Smooth muscle cell (in vitro differentiated cells): ENCODE measurements around the gene CEACAM6. TPM values are rescaled to one million over a fixed set of nuclear protein-coding genes. Genes with fewer than 3 reads are reported as not detected.

ENCODE experiments used
- DNase-seq: peaks from one replicate; lab custom pipeline; 2025; ENCODE audit not compliant: unreplicated experiment; lab: John Stamatoyannopoulos, UW
- H2AFZ ChIP-seq: fragments of 200-600 bp; sonication (generic); 2 replicates; pipeline ENCODE4 v1.6.0; 2016; ENCODE audit warnings: antibody characterized with exemption, low read depth, mild to moderate bottlenecking
- H3F3A ChIP-seq: fragments of 200-600 bp; sonication (generic); 2 replicates; pipeline ENCODE4 v1.6.0; 2017; ENCODE audit warnings: antibody characterized with exemption, low read depth
- H3K27ac ChIP-seq: fragments of 200-600 bp; sonication (generic); 2 replicates; pipeline ENCODE4 v1.5.1; 2016; ENCODE audit warnings: low read depth, mild to moderate bottlenecking
- H3K27me3 ChIP-seq: fragments of 200-600 bp; sonication (generic); 2 replicates; pipeline ENCODE4 v1.6.1; 2016; ENCODE audit warnings: low read depth, mild to moderate bottlenecking
- H3K36me3 ChIP-seq: fragments of 200-600 bp; sonication (generic); 2 replicates; pipeline ENCODE4 v1.5.1; 2016; ENCODE audit warnings: low read depth
- H3K4me1 ChIP-seq: fragments of 200-600 bp; sonication (generic); 2 replicates; pipeline ENCODE4 v1.5.1; 2016; ENCODE audit warnings: low read depth
- H3K4me2 ChIP-seq: fragments of 200-600 bp; sonication (generic); 2 replicates; pipeline ENCODE4 v1.6.0; 2016; ENCODE audit warnings: mild to moderate bottlenecking
- H3K4me3 ChIP-seq: fragments of 200-600 bp; sonication (generic); 2 replicates; pipeline ENCODE4 v1.5.1; 2016; ENCODE audit warnings: mild to moderate bottlenecking
- H3K79me2 ChIP-seq: fragments of 200-600 bp; sonication (generic); 2 replicates; pipeline ENCODE4 v1.6.0; 2016; ENCODE audit warnings: low read depth, mild to moderate bottlenecking
- H3K9ac ChIP-seq: fragments of 200-600 bp; sonication (generic); 2 replicates; pipeline ENCODE4 v1.6.0; 2016; ENCODE audit warnings: low read depth
- H3K9me3 ChIP-seq: fragments of 200-600 bp; sonication (generic); replicated peaks from 2 replicates; pipeline ENCODE4 v1.5.1; 2016; ENCODE audit warnings: low read depth
- H4K20me1 ChIP-seq: fragments of 200-600 bp; sonication (generic); 2 replicates; pipeline ENCODE4 v1.6.0; 2016; ENCODE audit warnings: low read depth
- WGBS: methylation state at CpG from one replicate; pipeline ENCODE4 v1.1.7; 2016; ENCODE audit warnings: low lambda C conversion rate; 5-methylcytosine and 5-hydroxymethylcytosine counted together
- polyA plus RNA-seq: library from polyadenylated mRNA; unstranded; fragments of >200 nt; fragmentation: Nextera tagmentation; extraction: Ambion mirVana; gene quantifications from 2 replicates; pipeline ENCODE4 v1.2.1, GENCODE V29; 2016
- total RNA-seq: library from RNA; depleted of rRNA; stranded (reverse); fragments of >200 nt; gene quantifications from 2 replicates; pipeline ENCODE4 v1.2.3, GENCODE V29; 2014
- TF ChIP-seq, protein P1 (sequence below): fragments of 200-600 bp; sonication (generic); IDR thresholded peaks from 2 replicates; pipeline ENCODE4 v1.5.1; 2017; ENCODE audit warnings: borderline replicate concordance, mild to moderate bottlenecking, antibody characterized with exemption; ENCODE audit not compliant: insufficient read depth, poor library complexity, severe bottlenecking

CEACAM6 gene
- total and polyA plus RNA-seq, 2 experiments from 2014 or later: not detected

DNA sequence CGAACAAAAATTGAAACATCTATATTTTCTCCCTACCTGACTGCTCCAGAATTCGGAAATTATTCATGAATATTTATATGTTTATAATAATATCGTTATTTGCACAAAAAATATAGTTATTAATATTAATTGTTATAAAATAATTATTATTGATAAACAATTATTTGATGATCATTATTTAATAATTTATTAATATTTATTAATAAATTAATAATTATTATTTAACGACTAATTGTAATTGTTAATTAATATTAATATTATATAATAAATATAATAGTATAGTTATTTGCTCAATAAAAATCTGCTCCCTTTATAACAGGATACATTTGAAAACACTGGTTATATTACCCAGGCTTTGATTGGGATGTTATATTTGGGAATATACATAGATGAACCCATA is 14.3 kb downstream of the CEACAM6 start:
- H3K27me3 ChIP-seq: no peaks in the 10 kb centered on the region
- H3K4me1 ChIP-seq: no peaks in the 10 kb centered on the region
- no peak overlapping the region for H2AFZ ChIP-seq
- no peak overlapping the region for H3K4me3 ChIP-seq
- no peak overlapping the region for H3K4me2 ChIP-seq
- no peaks in the 10 kb centered on the region for H3K79me2 ChIP-seq
- no peaks in the 10 kb centered on the region for H4K20me1 ChIP-seq
- no peaks in the 10 kb centered on the region for H3K36me3 ChIP-seq
- H3K9me3 ChIP-seq: no peaks in the 10 kb centered on the region
- DNase-seq: no peak
- no peak overlapping the region for H3K27ac ChIP-seq
- no peaks in the 10 kb centered on the region for H3F3A ChIP-seq
- no peak overlapping the region for H3K9ac ChIP-seq
- TF ChIP-seq, protein P1, sequence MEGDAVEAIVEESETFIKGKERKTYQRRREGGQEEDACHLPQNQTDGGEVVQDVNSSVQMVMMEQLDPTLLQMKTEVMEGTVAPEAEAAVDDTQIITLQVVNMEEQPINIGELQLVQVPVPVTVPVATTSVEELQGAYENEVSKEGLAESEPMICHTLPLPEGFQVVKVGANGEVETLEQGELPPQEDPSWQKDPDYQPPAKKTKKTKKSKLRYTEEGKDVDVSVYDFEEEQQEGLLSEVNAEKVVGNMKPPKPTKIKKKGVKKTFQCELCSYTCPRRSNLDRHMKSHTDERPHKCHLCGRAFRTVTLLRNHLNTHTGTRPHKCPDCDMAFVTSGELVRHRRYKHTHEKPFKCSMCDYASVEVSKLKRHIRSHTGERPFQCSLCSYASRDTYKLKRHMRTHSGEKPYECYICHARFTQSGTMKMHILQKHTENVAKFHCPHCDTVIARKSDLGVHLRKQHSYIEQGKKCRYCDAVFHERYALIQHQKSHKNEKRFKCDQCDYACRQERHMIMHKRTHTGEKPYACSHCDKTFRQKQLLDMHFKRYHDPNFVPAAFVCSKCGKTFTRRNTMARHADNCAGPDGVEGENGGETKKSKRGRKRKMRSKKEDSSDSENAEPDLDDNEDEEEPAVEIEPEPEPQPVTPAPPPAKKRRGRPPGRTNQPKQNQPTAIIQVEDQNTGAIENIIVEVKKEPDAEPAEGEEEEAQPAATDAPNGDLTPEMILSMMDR: no peak
- 82% methylated on average over 4 of the region's 4 CpGs for whole genome bisulfite sequencing

DNA sequence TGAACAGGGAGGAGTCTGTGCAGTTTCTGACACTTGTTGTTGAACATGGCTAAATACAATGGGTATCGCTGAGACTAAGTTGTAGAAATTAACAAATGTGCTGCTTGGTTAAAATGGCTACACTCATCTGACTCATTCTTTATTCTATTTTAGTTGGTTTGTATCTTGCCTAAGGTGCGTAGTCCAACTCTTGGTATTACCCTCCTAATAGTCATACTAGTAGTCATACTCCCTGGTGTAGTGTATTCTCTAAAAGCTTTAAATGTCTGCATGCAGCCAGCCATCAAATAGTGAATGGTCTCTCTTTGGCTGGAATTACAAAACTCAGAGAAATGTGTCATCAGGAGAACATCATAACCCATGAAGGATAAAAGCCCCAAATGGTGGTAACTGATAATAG is 16.1 kb downstream of the CEACAM6 start:
- no peaks in the 10 kb centered on the region for H3F3A ChIP-seq
- no peak overlapping the region for H3K4me3 ChIP-seq
- DNase-seq: no peak
- H4K20me1 ChIP-seq: no peaks in the 10 kb centered on the region
- no peak overlapping the region for H3K27ac ChIP-seq
- H3K9ac ChIP-seq: no peak overlapping the region
- H3K9me3 ChIP-seq: no peaks in the 10 kb centered on the region
- no peaks in the 10 kb centered on the region for H3K36me3 ChIP-seq
- H3K27me3 ChIP-seq: no peaks in the 10 kb centered on the region
- WGBS: 81% methylated on average over 2 of the region's 2 CpGs
- no peaks in the 10 kb centered on the region for H3K79me2 ChIP-seq
- H3K4me2 ChIP-seq: no peak overlapping the region
- no peak overlapping the region for H2AFZ ChIP-seq
- H3K4me1 ChIP-seq: no peaks in the 10 kb centered on the region
- TF ChIP-seq, protein P1: no peak

DNA sequence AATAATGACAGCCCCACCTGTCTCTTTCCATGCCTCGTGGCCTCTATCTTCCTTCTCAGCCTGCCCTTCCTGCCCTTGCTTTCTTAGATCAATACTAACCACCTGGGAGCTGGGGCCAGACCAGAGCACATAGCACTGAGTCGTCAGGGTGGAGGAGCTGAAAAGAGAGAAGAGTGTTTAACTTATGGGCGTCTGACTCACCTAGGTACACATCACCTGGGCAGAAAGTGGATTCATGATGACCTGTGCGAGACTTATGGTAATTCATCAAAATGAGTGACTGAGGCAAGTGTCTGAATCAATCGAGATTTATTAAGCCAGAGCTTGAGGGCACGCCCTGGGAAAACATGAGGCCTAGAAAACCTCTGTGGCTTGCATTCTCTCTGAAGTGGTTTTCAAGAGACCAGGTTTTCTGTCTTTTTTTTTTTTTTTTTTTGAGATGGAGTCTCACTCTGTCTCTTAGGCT is 19.2 kb downstream of the CEACAM6 start:
- no peak for DNase-seq
- no peaks in the 10 kb centered on the region for H4K20me1 ChIP-seq
- H3K79me2 ChIP-seq: no peaks in the 10 kb centered on the region
- 67% methylated on average over 6 of the region's 6 CpGs for WGBS
- H3K4me3 ChIP-seq: no peak overlapping the region
- H3F3A ChIP-seq: no peaks in the 10 kb centered on the region
- no peak overlapping the region for H2AFZ ChIP-seq
- H3K9me3 ChIP-seq: no peaks in the 10 kb centered on the region
- no peaks in the 10 kb centered on the region for H3K36me3 ChIP-seq
- no peaks in the 10 kb centered on the region for H3K27me3 ChIP-seq
- TF ChIP-seq, protein P1: no peak
- H3K4me2 ChIP-seq: no peak overlapping the region
- no peak overlapping the region for H3K27ac ChIP-seq
- H3K9ac ChIP-seq: no peak overlapping the region
- no peaks in the 10 kb centered on the region for H3K4me1 ChIP-seq

DNA sequence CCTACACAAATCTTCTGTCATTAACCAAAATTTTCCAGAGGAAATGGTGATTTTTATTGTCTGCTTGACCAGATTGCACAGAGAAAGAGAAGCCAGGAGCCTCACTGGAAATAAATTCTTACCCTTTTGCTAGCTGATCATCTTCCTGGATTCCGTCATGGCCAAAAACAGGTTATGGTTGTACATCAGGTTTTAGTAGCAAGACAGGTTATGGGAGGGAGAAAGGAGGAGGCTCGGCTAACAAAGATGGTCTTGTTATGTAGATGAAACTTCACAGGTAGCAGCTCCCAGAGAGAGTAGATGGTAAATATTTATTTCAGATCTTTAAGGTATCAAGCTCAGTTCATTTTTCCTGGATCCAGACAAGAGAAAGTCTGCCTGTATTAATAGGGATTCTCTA is 21.4 kb downstream of the CEACAM6 start:
- no peak overlapping the region for H3K27ac ChIP-seq
- no peak overlapping the region for H3K9ac ChIP-seq
- 59% methylated on average over 2 of the region's 2 CpGs for WGBS

More for the DNA sequence above, 21.4 kb downstream of the CEACAM6 start:
- Histone ChIP-seq H3K9me3 (no peaks in the 10 kb centered on the region), H3K4me1 (no peaks in the 10 kb centered on the region), H3K79me2 (no peaks in the 10 kb centered on the region), H2AFZ (no peak overlapping the region), H3K27me3 (no peaks in the 10 kb centered on the region), H3K4me3 (no peak overlapping the region), H3F3A (no peaks in the 10 kb centered on the region), H3K36me3 (no peaks in the 10 kb centered on the region), H4K20me1 (no peaks in the 10 kb centered on the region), H3K4me2 (no peak overlapping the region)
- TF ChIP-seq, protein P1: no peak
- no peak for DNase-seq
